Measurements from ENCODE around the gene PANX1. TPM values are rescaled to one million over a fixed set of nuclear protein-coding genes. Genes with fewer than 3 reads are reported as not detected.

Gene PANX1, protein sequence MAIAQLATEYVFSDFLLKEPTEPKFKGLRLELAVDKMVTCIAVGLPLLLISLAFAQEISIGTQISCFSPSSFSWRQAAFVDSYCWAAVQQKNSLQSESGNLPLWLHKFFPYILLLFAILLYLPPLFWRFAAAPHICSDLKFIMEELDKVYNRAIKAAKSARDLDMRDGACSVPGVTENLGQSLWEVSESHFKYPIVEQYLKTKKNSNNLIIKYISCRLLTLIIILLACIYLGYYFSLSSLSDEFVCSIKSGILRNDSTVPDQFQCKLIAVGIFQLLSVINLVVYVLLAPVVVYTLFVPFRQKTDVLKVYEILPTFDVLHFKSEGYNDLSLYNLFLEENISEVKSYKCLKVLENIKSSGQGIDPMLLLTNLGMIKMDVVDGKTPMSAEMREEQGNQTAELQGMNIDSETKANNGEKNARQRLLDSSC
- total RNA-seq (2021), result 34.2 and 39.0 TPM in 2 replicates
- percentile 87 among the genes with signal in this experiment for Bru-seq, nascent RNA
- BruChase-seq, experiment 1, labeled RNA remaining after a 2-hour chase, result percentile 74 among the genes with signal in this experiment
- percentile 75 among the genes with signal in this experiment for BruChase-seq, experiment 2, labeled RNA remaining after a 6-hour chase
- long read RNA-seq, transcript PANX1-201 (5 exons, 2,769 nt), result major isoform, 55 of 70 reads
- long read RNA-seq, partial matches to known transcripts, result 3 of 70 reads
- long read RNA-seq, other reads (novel, unspliced or antisense), result 12 of 70 reads

DNA sequence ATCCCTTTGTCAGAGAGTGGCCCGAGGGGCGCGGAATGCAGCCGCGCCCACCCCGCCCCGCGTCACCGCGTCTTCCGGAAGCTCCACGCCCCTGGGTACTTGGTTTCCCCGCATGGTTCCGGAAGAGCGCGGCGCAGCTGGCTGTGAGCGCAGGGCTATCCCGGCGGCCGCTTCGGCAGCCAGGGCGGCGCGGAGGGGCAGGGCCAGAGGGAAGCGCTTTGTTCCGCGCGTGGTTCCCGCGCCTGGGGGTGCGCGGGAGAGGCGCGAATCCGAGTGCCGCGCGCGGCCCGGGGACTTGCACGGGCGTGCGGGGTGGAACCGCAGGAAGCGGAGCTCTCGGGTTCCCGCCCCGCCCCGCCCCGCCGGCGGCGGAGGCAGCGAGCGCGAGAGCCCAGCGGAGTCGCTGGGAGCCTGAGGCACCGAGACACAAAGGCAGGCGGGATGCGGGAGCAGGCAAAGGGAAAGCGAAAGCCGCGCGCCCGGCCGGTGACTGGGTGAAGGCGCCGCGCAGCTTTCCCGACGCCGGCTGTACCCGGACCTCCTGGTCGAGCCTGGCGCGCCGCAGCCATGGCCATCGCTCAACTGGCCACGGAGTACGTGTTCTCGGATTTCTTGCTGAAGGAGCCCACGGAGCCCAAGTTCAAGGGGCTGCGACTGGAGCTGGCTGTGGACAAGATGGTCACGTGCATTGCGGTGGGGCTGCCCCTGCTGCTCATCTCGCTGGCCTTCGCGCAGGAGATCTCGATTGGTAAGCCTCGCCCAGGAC is at the start of gene PANX1:
Gene PANX1 (plus strand): TSS at position 96 of the 766 bp plus-strand sequence. CDS start 472 bp downstream, at position 568.
- BruUV-seq (replicated peaks), result no TSS peak
- Histone ChIP-seq H3K4me3 (ENCODE audit: low read depth, low read length, poor library complexity, severe bottlenecking) (peak within 1 kb of the TSS; percentile 84), H3K27me3 (replicated peaks; ENCODE audit: insufficient read depth, low read depth, low read length, poor library complexity) (no peaks in the 10 kb centered on the region), H3K4me1 (ENCODE audit: insufficient read depth, low read length, poor library complexity, severe bottlenecking) (peaks cover 19% of the 10 kb centered on the region), H3K36me3 (ENCODE audit: insufficient read depth, low read length, poor library complexity, severe bottlenecking) (no peaks in the 10 kb centered on the region), H3K27ac (ENCODE audit: low read depth, low read length, poor library complexity, severe bottlenecking) (peak within 1 kb of the TSS; percentile 95), H3K9me3 (ENCODE audit: low read depth, low read length, poor library complexity, severe bottlenecking) (no peaks in the 10 kb centered on the region)
- DNase-seq (ENCODE audit: low spot score), result peak; percentile 95
- CTCF ChIA-PET, result interaction anchor here (0.6 to 1.3 kb wide), 3 partner anchors 9 to 290 kb away, joined by 3 to 10 read pairs (median 5); no protein-coding TSS in a partner anchor
- POLR2A ChIA-PET (ENCODE audit: low non-redundant PET), result interaction anchor here (0.5 to 1.0 kb wide), 3 partner anchors 9 to 1102 kb away, joined by 3 to 9 read pairs (median 5); partner anchors contain the start of gene SESN3
- TF ChIP-seq, protein P1, sequence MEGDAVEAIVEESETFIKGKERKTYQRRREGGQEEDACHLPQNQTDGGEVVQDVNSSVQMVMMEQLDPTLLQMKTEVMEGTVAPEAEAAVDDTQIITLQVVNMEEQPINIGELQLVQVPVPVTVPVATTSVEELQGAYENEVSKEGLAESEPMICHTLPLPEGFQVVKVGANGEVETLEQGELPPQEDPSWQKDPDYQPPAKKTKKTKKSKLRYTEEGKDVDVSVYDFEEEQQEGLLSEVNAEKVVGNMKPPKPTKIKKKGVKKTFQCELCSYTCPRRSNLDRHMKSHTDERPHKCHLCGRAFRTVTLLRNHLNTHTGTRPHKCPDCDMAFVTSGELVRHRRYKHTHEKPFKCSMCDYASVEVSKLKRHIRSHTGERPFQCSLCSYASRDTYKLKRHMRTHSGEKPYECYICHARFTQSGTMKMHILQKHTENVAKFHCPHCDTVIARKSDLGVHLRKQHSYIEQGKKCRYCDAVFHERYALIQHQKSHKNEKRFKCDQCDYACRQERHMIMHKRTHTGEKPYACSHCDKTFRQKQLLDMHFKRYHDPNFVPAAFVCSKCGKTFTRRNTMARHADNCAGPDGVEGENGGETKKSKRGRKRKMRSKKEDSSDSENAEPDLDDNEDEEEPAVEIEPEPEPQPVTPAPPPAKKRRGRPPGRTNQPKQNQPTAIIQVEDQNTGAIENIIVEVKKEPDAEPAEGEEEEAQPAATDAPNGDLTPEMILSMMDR (conservative IDR thresholded peaks at IDR 0.05; ENCODE audit: low read depth, low read length), result no peak
- TF ChIP-seq EZH2 (IDR thresholded peaks at IDR 0.05; ENCODE audit: borderline replicate concordance, low read depth, low read length, poor library complexity, severe bottlenecking), result no peak
- intact Hi-C loops (cut with micrococcal nuclease; ENCODE audit: unreplicated experiment), result loop anchor here (5.0 kb wide), 1 partner anchor 363 kb away; the partner anchor contains the start of genes ANKRD49 and MRE11

DNA sequence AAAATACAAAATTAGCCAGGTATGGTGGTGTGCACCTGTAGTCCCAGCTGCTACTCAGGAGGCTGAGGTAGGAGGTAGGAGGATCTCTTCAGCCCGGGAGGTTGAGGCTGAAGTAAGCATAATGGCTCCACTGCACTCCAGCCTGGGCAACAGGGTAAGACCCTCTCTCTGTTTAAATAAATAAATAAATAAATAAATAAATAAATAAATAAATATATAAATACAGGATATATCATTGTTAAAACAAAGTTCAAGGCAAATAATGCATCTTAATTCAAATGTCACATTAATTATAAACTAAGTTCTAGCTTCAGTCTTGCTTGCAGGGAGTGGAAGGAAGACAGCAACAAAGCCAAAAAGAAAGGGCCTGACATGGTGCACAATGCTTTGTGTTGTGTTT is 44.5 kb upstream of the PANX1 start:
- H3K27me3 ChIP-seq (replicated peaks; ENCODE audit: insufficient read depth, low read depth, low read length, poor library complexity), result peaks cover 37% of the 10 kb centered on the region
- H3K4me3 ChIP-seq (ENCODE audit: low read depth, low read length, poor library complexity, severe bottlenecking), result no peak overlapping the region
- intact Hi-C loops (cut with micrococcal nuclease; ENCODE audit: unreplicated experiment), result no loop called here
- no peak for TF ChIP-seq EZH2 (IDR thresholded peaks at IDR 0.05; ENCODE audit: borderline replicate concordance, low read depth, low read length, poor library complexity, severe bottlenecking)
- CTCF ChIA-PET, result no interaction called here
- POLR2A ChIA-PET (ENCODE audit: low non-redundant PET), result no interaction called here
- H3K36me3 ChIP-seq (ENCODE audit: insufficient read depth, low read length, poor library complexity, severe bottlenecking), result no peaks in the 10 kb centered on the region
- H3K27ac ChIP-seq (ENCODE audit: low read depth, low read length, poor library complexity, severe bottlenecking), result no peak overlapping the region
- no peaks in the 10 kb centered on the region for H3K9me3 ChIP-seq (ENCODE audit: low read depth, low read length, poor library complexity, severe bottlenecking)
- DNase-seq (ENCODE audit: low spot score), result no peak
- BruUV-seq (replicated peaks), result no TSS peak
- H3K4me1 ChIP-seq (ENCODE audit: insufficient read depth, low read length, poor library complexity, severe bottlenecking), result no peaks in the 10 kb centered on the region

DNA sequence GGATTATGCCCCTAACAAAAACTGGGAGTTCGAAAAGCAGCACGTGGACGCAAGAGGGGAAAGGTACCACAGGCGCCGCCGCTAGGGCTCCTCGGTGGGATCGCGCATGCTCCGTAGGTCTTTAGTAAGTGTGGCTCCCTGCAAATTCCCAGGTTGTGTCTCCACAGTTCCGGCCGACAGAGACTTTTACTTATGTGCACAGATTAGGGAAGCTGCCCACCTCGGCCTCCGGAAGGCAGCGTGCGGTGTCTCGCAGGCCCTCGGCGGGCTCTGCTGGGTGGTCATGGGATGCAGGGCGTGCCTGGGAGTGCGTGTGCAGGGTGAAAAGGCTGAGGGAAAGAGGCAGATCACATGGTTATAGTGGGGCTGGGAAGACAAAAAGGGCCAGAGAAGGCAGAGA is 39.7 kb upstream of the PANX1 start:
- TF ChIP-seq, protein P1 (conservative IDR thresholded peaks at IDR 0.05; ENCODE audit: low read depth, low read length), result no peak
- no peak for TF ChIP-seq EZH2 (IDR thresholded peaks at IDR 0.05; ENCODE audit: borderline replicate concordance, low read depth, low read length, poor library complexity, severe bottlenecking)
- Histone ChIP-seq H3K4me1 (ENCODE audit: insufficient read depth, low read length, poor library complexity, severe bottlenecking) (no peaks in the 10 kb centered on the region), H3K9me3 (ENCODE audit: low read depth, low read length, poor library complexity, severe bottlenecking) (no peaks in the 10 kb centered on the region), H3K27me3 (replicated peaks; ENCODE audit: insufficient read depth, low read depth, low read length, poor library complexity) (peaks cover 23% of the 10 kb centered on the region), H3K27ac (ENCODE audit: low read depth, low read length, poor library complexity, severe bottlenecking) (no peak overlapping the region), H3K36me3 (ENCODE audit: insufficient read depth, low read length, poor library complexity, severe bottlenecking) (no peaks in the 10 kb centered on the region), H3K4me3 (ENCODE audit: low read depth, low read length, poor library complexity, severe bottlenecking) (no peak overlapping the region)
- ChIA-PET CTCF (no interaction called here), POLR2A (ENCODE audit: low non-redundant PET) (no interaction called here)
- no TSS peak for BruUV-seq (replicated peaks)
- no peak for DNase-seq (ENCODE audit: low spot score)
- intact Hi-C loops (cut with micrococcal nuclease; ENCODE audit: unreplicated experiment), result no loop called here

Measured in A673 (cell line).